B cell (primary cell): ENCODE results near the gene CYB561D1. TPM values are rescaled to one million over a fixed set of nuclear protein-coding genes. Genes with fewer than 3 reads are reported as not detected.

Experiments
- ATAC-seq: fragments of 200-7000 bp; cut with Tn5 transposase; one replicate; pipeline ENCODE4 v1.10.0; 2021; ENCODE audit warnings: low read depth, mild to moderate bottlenecking, moderate number of reproducible peaks, moderate library complexity
- CTCF ChIA-PET: fragments of 350-600 bp; sonication (Branson Sonifier 250); formaldehyde crosslinking; loops from one replicate; lab custom pipeline; 2021; ENCODE audit warnings: antibody characterized with exemption, inconsistent platforms; lab: Charles Lee
- POLR2A ChIA-PET: fragments of 350-600 bp; sonication (Branson Sonifier 250); formaldehyde crosslinking; loops from one replicate; lab custom pipeline; 2021; ENCODE audit warnings: antibody characterized with exemption; lab: Charles Lee
- DNase-seq: peaks from one replicate; pipeline ENCODE4 v3.0.0; 2013
- H2AFZ ChIP-seq: 2 replicates; pipeline ENCODE4 v1.6.1; 2012; ENCODE audit warnings: mild to moderate bottlenecking, low read depth, low read length; ENCODE audit not compliant: insufficient read depth, poor library complexity, severe bottlenecking
- H3K27ac ChIP-seq, 2 donors: 1 replicate in 1 of 2; 2 replicates in 1 of 2; pipeline ENCODE4 v1.5.1; 2012 to 2013; ENCODE audit warnings: low read length in 2 of 2, mild to moderate bottlenecking in 2 of 2, moderate library complexity in 1 of 2
- H3K27me3 ChIP-seq, 4 experiments: fragments of 200-600 bp in 1 of 4; sonication (generic) in 1 of 4; replicated peaks in 1 of 4; 1 replicate in 2 of 4; 2 replicates in 2 of 4; pipeline versions ENCODE4 v1.6.1 to v1.7.0; 2013 to 2016; ENCODE audit warnings: low read length in 3 of 4, mild to moderate bottlenecking in 2 of 4, mixed read lengths in 1 of 4, moderate library complexity in 1 of 4; ENCODE audit not compliant: insufficient read depth in 4 of 4, control insufficient read depth in 3 of 4; ENCODE audit errors: control extremely low read depth in 1 of 4
- H3K36me3 ChIP-seq, 2 experiments: replicated peaks in 1 of 2; 1 replicate in 1 of 2; 2 replicates in 1 of 2; pipeline versions ENCODE4 v1.6.1 to v1.7.1; 2013; ENCODE audit warnings: low read length in 1 of 2; ENCODE audit not compliant: insufficient read depth in 2 of 2, control insufficient read depth in 1 of 2; ENCODE audit errors: control extremely low read depth in 1 of 2, extremely low read depth in 1 of 2
- H3K4me1 ChIP-seq, 2 donors: fragments of 200-600 bp in 1 of 2; sonication (generic) in 1 of 2; 1 replicate in 1 of 2; 2 replicates in 1 of 2; pipeline versions ENCODE4 v1.5.1 to v1.6.1; 2013 to 2017; ENCODE audit warnings: low read length in 2 of 2; ENCODE audit not compliant: control insufficient read depth in 2 of 2, insufficient read depth in 2 of 2
- H3K4me2 ChIP-seq: replicated peaks from 2 replicates; pipeline ENCODE3; 2012; ENCODE audit warnings: mild to moderate bottlenecking, low read depth, low read length; ENCODE audit not compliant: poor library complexity, severe bottlenecking
- H3K4me3 ChIP-seq, 5 experiments: fragments of 200-600 bp in 1 of 5; sonication (generic) in 1 of 5; 1 replicate in 3 of 5; 2 replicates in 2 of 5; pipeline versions ENCODE4 v1.5.1 to v1.7.0; 2011 to 2016; ENCODE audit warnings: low read length in 4 of 5, mild to moderate bottlenecking in 4 of 5, low read depth in 2 of 5, control low read depth in 1 of 5, moderate library complexity in 1 of 5; ENCODE audit not compliant: insufficient read depth in 1 of 5; ENCODE audit errors: control extremely low read depth in 1 of 5, extremely low read depth in 1 of 5
- H3K79me2 ChIP-seq: fragments of 200-600 bp; sonication (generic); one replicate; pipeline ENCODE4 v1.6.0; 2016; ENCODE audit warnings: low read length; ENCODE audit not compliant: control insufficient read depth, insufficient read depth
- H3K9ac ChIP-seq: fragments of 200-600 bp; sonication (generic); 2 replicates; pipeline ENCODE4 v1.6.1; 2017; ENCODE audit warnings: mild to moderate bottlenecking, low read length, moderate library complexity
- H3K9me3 ChIP-seq, 3 donors: one replicate each; pipeline versions ENCODE4 v1.6.1 to v1.7.1; 2013; ENCODE audit warnings: low read length in 2 of 3; ENCODE audit not compliant: control insufficient read depth in 2 of 3, insufficient read depth in 1 of 3; ENCODE audit errors: control extremely low read depth in 1 of 3
- H4K20me1 ChIP-seq: 2 replicates; pipeline ENCODE4 v1.6.0; 2012; ENCODE audit warnings: mild to moderate bottlenecking, low read length; ENCODE audit not compliant: insufficient read depth, control insufficient read depth, poor library complexity, severe bottlenecking
- H3K27ac Mint-ChIP-seq: one replicate; pipeline ENCODE4 v1.8.0; 2021; ENCODE audit warnings: mixed read lengths
- H3K27me3 Mint-ChIP-seq: one replicate; pipeline ENCODE4 v1.8.0; 2021; ENCODE audit warnings: mixed read lengths
- H3K4me1 Mint-ChIP-seq: one replicate; pipeline ENCODE4 v1.8.0; 2021; ENCODE audit warnings: mixed read lengths
- H3K4me3 Mint-ChIP-seq: one replicate; pipeline ENCODE4 v1.8.0; 2021; ENCODE audit warnings: mixed read lengths
- H3K9me3 Mint-ChIP-seq: one replicate; pipeline ENCODE4 v1.8.0; 2022; ENCODE audit warnings: mixed read lengths; ENCODE audit not compliant: insufficient read depth
- EZH2 ChIP-seq: IDR thresholded peaks from 2 replicates; pipeline ENCODE4 v1.6.1; 2012; ENCODE audit warnings: borderline replicate concordance, low read depth, mild to moderate bottlenecking, moderate library complexity, low read length; ENCODE audit not compliant: insufficient read depth, poor library complexity, severe bottlenecking
- WGBS: methylation state at CpG from one replicate; pipeline ENCODE4 v1.1.5; 2013; ENCODE audit warnings: missing lambda C conversion rate; ENCODE audit not compliant: insufficient coverage; 5-methylcytosine and 5-hydroxymethylcytosine counted together
- intact Hi-C: fragments of 100-400 bp; cut with micrococcal nuclease; formaldehyde crosslinking; loops from one replicate; pipeline ENCODE4 v1.10.0; 2022
- polyA plus RNA-seq: library from polyadenylated mRNA; depleted of rRNA; stranded (reverse); fragments of >200 nt; gene quantifications from 2 replicates; pipeline ENCODE4 v1.2.3, GENCODE V29; 2012
- total RNA-seq, 2 donors: library from RNA; stranded (reverse); fragments of 120-200 nt in 1 of 2; gene quantifications; 1 replicate in 1 of 2; 2 replicates in 1 of 2; pipeline versions ENCODE4 v1.2.3 to v1.2.4, GENCODE V29; 2013 to 2022
- TF ChIP-seq, protein P1 (sequence below): fragments of 200-600 bp; IDR thresholded peaks from one replicate; pipeline ENCODE4 v1.8.0; 2022; ENCODE audit warnings: antibody characterized with exemption, mild to moderate bottlenecking

Gene CYB561D1
- total and polyA plus RNA-seq, 2 donors (not counting 1 experiment from before 2014, with no cell fraction given), result 16.1 to 28.0 TPM

DNA sequence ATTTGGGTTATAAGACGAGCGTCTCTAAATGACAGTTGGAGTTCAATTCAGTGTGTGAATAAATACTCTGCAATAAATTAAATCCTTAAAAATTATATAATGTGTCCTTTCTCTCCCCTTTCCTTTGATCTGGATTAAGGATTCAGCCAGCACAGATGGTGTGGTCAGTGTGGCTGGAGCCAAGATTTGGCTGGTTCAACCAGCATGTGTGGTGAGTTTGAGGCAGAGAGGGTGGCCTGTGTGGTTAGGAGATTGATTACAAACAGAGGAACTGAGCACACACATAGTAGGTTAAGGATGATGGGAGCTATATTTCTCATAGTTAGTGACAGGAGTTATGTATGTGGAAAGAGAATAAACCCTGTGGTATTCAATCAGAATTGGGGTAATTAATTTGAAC is 29.8 kb downstream of the CYB561D1 start:
- no peaks in the 10 kb centered on the region for H3K36me3 ChIP-seq
- H3K9ac ChIP-seq, result no peak overlapping the region
- no peaks in the 10 kb centered on the region for H4K20me1 ChIP-seq
- Mint-ChIP-seq H3K27me3 (peaks cover 25% of the 10 kb centered on the region), H3K27ac (no peak overlapping the region), H3K4me1 (no peaks in the 10 kb centered on the region), H3K9me3 (no peaks in the 10 kb centered on the region), H3K4me3 (no peak overlapping the region)
- H3K4me3 ChIP-seq, result no peak overlapping the region
- no peak for ATAC-seq
- ChIA-PET POLR2A (no interaction called here), CTCF (interaction anchor here (2.1 to 21.6 kb wide), 2 partner anchors 9 to 24 kb away, joined by 9 to 926 read pairs; partner anchors contain the start of genes AMIGO1, ATXN7L2 and CYB561D1)
- H3K9me3 ChIP-seq, result no peaks in the 10 kb centered on the region
- TF ChIP-seq, protein P1, sequence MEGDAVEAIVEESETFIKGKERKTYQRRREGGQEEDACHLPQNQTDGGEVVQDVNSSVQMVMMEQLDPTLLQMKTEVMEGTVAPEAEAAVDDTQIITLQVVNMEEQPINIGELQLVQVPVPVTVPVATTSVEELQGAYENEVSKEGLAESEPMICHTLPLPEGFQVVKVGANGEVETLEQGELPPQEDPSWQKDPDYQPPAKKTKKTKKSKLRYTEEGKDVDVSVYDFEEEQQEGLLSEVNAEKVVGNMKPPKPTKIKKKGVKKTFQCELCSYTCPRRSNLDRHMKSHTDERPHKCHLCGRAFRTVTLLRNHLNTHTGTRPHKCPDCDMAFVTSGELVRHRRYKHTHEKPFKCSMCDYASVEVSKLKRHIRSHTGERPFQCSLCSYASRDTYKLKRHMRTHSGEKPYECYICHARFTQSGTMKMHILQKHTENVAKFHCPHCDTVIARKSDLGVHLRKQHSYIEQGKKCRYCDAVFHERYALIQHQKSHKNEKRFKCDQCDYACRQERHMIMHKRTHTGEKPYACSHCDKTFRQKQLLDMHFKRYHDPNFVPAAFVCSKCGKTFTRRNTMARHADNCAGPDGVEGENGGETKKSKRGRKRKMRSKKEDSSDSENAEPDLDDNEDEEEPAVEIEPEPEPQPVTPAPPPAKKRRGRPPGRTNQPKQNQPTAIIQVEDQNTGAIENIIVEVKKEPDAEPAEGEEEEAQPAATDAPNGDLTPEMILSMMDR, result no peak
- no peak for TF ChIP-seq EZH2
- H3K27ac ChIP-seq, result no peak overlapping the region
- DNase-seq, result no peak
- WGBS, result no CpG with 5 or more reads among the region's 2 CpGs
- H3K4me2 ChIP-seq, result no peak overlapping the region
- H3K27me3 ChIP-seq, result peaks cover 0 to 3% (median 1%) of the 10 kb centered on the region in 4 experiments
- no peak overlapping the region for H2AFZ ChIP-seq
- H3K4me1 ChIP-seq, result no peaks in the 10 kb centered on the region
- no peaks in the 10 kb centered on the region for H3K79me2 ChIP-seq
- intact Hi-C loops, result no loop called here

DNA sequence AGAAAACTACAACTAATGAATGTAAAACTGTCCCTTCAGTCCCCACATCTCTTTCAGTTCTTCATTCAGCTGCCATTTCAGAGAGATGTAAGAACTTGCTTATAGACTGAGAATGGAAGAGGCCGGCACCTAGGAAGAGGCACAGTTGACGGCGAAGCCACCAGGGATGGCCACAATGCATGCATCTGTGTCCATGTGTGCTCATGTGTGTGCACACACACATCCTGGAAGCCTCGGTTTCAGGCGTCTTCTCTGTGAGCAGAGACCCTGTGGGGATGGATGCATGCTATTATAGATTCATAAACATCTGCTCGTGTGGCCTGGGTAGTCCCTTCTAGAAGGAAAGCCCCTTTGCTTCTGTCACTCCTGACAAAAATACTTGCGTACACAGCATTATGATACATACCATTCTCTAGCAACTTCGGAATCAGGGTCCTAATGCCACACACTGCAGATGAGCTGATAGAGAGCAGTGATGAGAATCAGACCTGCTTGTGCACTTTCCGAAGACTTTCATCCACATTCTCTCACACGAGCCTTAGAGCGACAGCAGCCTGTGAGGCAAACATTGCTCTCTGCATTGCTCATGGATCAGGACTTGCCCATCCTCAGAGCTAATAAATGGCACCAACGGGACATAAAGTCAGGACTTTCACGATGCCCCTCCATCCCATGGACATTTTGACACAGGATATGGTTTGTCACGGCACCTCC is 33.4 kb downstream of the CYB561D1 start:
- H3K4me3 ChIP-seq, result no peak overlapping the region
- no peaks in the 10 kb centered on the region for H3K36me3 ChIP-seq
- TF ChIP-seq, protein P1, result no peak
- no peak for TF ChIP-seq EZH2
- peaks cover 0 to 3% (median under 1%) of the 10 kb centered on the region in 4 experiments for H3K27me3 ChIP-seq
- intact Hi-C loops, result no loop called here
- peaks cover 0 to 4% of the 10 kb centered on the region in 2 donors for H3K4me1 ChIP-seq
- peaks cover 5% of the 10 kb centered on the region for H3K4me1 Mint-ChIP-seq
- no peaks in the 10 kb centered on the region for H3K9me3 Mint-ChIP-seq
- peak overlapping the region; percentile 1 for H3K4me3 Mint-ChIP-seq
- ATAC-seq, result peak; percentile 42
- no peak overlapping the region for H3K4me2 ChIP-seq
- peaks cover 12% of the 10 kb centered on the region for H3K27me3 Mint-ChIP-seq
- POLR2A ChIA-PET, result no interaction called here
- H3K9ac ChIP-seq, result no peak overlapping the region
- no peaks in the 10 kb centered on the region for H4K20me1 ChIP-seq
- H3K9me3 ChIP-seq, result no peaks in the 10 kb centered on the region
- H3K27ac ChIP-seq, result no peak overlapping the region
- H2AFZ ChIP-seq, result no peak overlapping the region
- 77% methylated on average over 12 of the region's 14 CpGs for WGBS
- no peaks in the 10 kb centered on the region for H3K79me2 ChIP-seq
- peak overlapping the region; percentile 27 for H3K27ac Mint-ChIP-seq
- CTCF ChIA-PET, result interaction anchor here (0.7 to 21.6 kb wide), 3 partner anchors 9 to 250 kb away, joined by 3 to 926 read pairs (median 4); partner anchors contain the start of genes AMIGO1, ATXN7L2 and CYB561D1
- DNase-seq, result no peak
